Medulla oblongata (tissue), 1 donor: ENCODE data around the gene CCNF.

Experiments
- DNase-seq: peaks from one replicate; pipeline ENCODE4 v3.0.0-alpha.2; 2015; ENCODE audit errors: extremely low spot score

CCNF gene

GRCh38 chr16:2484898-2485508 lies 55.8 kb downstream of the CCNF start:
- DNase-seq = no peak

- DNase-seq = no peak
Measured at GRCh38 chr16:2485811-2486507, 56.7 kb downstream of the CCNF start.

- DNase-seq = peak; percentile 67
Measured at GRCh38 chr16:2486645-2487516, 57.6 kb downstream of the CCNF start.

GRCh38 chr16:2487517-2487842 lies 58.2 kb downstream of the CCNF start:
- no peak for DNase-seq

GRCh38 chr16:2487903-2488531 lies 58.8 kb downstream of the CCNF start:
- DNase-seq = no peak

- no peak for DNase-seq
Measured at GRCh38 chr16:2489581-2489980, 60.3 kb downstream of the CCNF start.

- no peak for DNase-seq
Measured at GRCh38 chr16:2490190-2491105, 61.2 kb downstream of the CCNF start.

- DNase-seq = no peak
Measured at GRCh38 chr16:2492292-2492691, 63.0 kb downstream of the CCNF start.

- DNase-seq = no peak
Measured at GRCh38 chr16:2493605-2494004, 64.4 kb downstream of the CCNF start.

GRCh38 chr16:2494616-2495015 lies 65.4 kb downstream of the CCNF start:
- no peak for DNase-seq

- DNase-seq = no peak
Measured at GRCh38 chr16:2495041-2495440, 65.8 kb downstream of the CCNF start.

GRCh38 chr16:2496223-2497115 lies 67.2 kb downstream of the CCNF start:
- no peak for DNase-seq

GRCh38 chr16:2497116-2497630 lies 67.9 kb downstream of the CCNF start:
- no peak for DNase-seq

GRCh38 chr16:2497695-2498484 lies 68.6 kb downstream of the CCNF start:
- DNase-seq = no peak

GRCh38 chr16:2498531-2499253 lies 69.4 kb downstream of the CCNF start:
- DNase-seq = no peak

GRCh38 chr16:2499454-2499853 lies 70.2 kb downstream of the CCNF start:
- no peak for DNase-seq

- no peak for DNase-seq
Measured at GRCh38 chr16:2499890-2500429, 70.7 kb downstream of the CCNF start.

GRCh38 chr16:2500430-2500917 lies 71.2 kb downstream of the CCNF start:
- no peak for DNase-seq
